GM19455 (cell line): ENCODE data around the gene OSGEP.

Experiments
- ATAC-seq: cut with Tn5 transposase; IDR thresholded peaks from one replicate; pipeline ENCODE4 v1.9.1; 2021; ENCODE audit not compliant: unreplicated experiment

The OSGEP gene

GRCh38 chr14:20434701-20435581 lies 19.7 kb downstream of the OSGEP start:
- ATAC-seq = no peak

GRCh38 chr14:20429801-20430669 lies 24.6 kb downstream of the OSGEP start:
- no peak for ATAC-seq

GRCh38 chr14:20428802-20429201 lies 25.8 kb downstream of the OSGEP start:
- ATAC-seq = no peak

- peak; percentile 37 for ATAC-seq
These were observed 26.6 kb downstream of the OSGEP start for GRCh38 chr14:20428010-20428365.

GRCh38 chr14:20427231-20428009 lies 27.2 kb downstream of the OSGEP start:
- ATAC-seq = peak; percentile 85

GRCh38 chr14:20424851-20425250 lies 29.8 kb downstream of the OSGEP start:
- no peak for ATAC-seq

GRCh38 chr14:20422886-20423285 lies 31.7 kb downstream of the OSGEP start:
- no peak for ATAC-seq

- ATAC-seq = no peak
These were observed 33.3 kb downstream of the OSGEP start for GRCh38 chr14:20421267-20421666.

GRCh38 chr14:20419419-20419818 lies 35.2 kb downstream of the OSGEP start:
- ATAC-seq = no peak

GRCh38 chr14:20418501-20418909 lies 36.1 kb downstream of the OSGEP start:
- ATAC-seq = no peak

- ATAC-seq = no peak
These were observed 37.1 kb downstream of the OSGEP start for GRCh38 chr14:20417250-20418186.

- no peak for ATAC-seq
These were observed 38.4 kb downstream of the OSGEP start for GRCh38 chr14:20416223-20416622.

- no peak for ATAC-seq
These were observed 38.8 kb downstream of the OSGEP start for GRCh38 chr14:20415782-20416206.

GRCh38 chr14:20413744-20414082 lies 40.9 kb downstream of the OSGEP start:
- ATAC-seq = no peak

- peak; percentile 73 for ATAC-seq
These were observed 41.5 kb downstream of the OSGEP start, which contains the start of gene TEP1 for GRCh38 chr14:20412876-20413743. TSS of gene TEP1 (minus strand) at chr14:20413501. CDS start at chr14:20408439, 5,062 bp downstream.

GRCh38 chr14:20412411-20412810 lies 42.2 kb downstream of the OSGEP start:
- ATAC-seq = peak; percentile 57

- ATAC-seq = no peak
These were observed 45.4 kb downstream of the OSGEP start for GRCh38 chr14:20409226-20409625.

GRCh38 chr14:20403521-20403920 lies 51.1 kb downstream of the OSGEP start:
- no peak for ATAC-seq

GRCh38 chr14:20400965-20401593 lies 53.5 kb downstream of the OSGEP start:
- ATAC-seq = no peak
